ENCODE measurements around the gene TBC1D22A. TPM values are rescaled to one million over a fixed set of nuclear protein-coding genes. Genes with fewer than 3 reads are reported as not detected.

TBC1D22A gene
- total RNA-seq, 4 donors from 2014 or later, result 31.2 to 111 (median 41.8) TPM

GRCh38 chr22:47051441-47052071 is 289.1 kb downstream of the TBC1D22A start:
- Histone ChIP-seq H3K27me3 (no peaks in the 10 kb centered on the region), H3K4me1 (peaks cover 0 to 10% (median 9%) of the 10 kb centered on the region in 4 donors), H3K27ac (no peak overlapping the region), H3K9me3 (no peaks in the 10 kb centered on the region), H3K36me3 (no peaks in the 10 kb centered on the region), H3K4me3 (no peak overlapping the region)
- in situ Hi-C loops (cut with MboI; ENCODE audit: low pct_ligation_motif_present in 1 of 4, low pct_unique_long_range_greater_than_20kb in 1 of 4, low sequenced_read_pairs in 3 of 4) (no loop called here), intact Hi-C loops (cut with DNase I; ENCODE audit: low total_unique reads) (no loop called here)
- 85 to 96% methylated on average over 5 to 20 of the region's 20 CpGs for WGBS, 2 donors (ENCODE audit: low coverage in 1 of 2)
- TF ChIP-seq POLR2AphosphoS5 (IDR thresholded peaks at IDR 0.05) (no peak), CTCF (IDR thresholded peaks at IDR 0.05) (no peak), EP300 (IDR thresholded peaks at IDR 0.05; ENCODE audit: low read depth) (no peak), POLR2A (IDR thresholded peaks at IDR 0.05) (no peak)
- no peak for DNase-seq

GRCh38 chr22:47052236-47053012 is 290.0 kb downstream of the TBC1D22A start:
- intact Hi-C loops (cut with DNase I; ENCODE audit: low total_unique reads) (no loop called here), in situ Hi-C loops (cut with MboI; ENCODE audit: low pct_ligation_motif_present in 1 of 4, low pct_unique_long_range_greater_than_20kb in 1 of 4, low sequenced_read_pairs in 3 of 4) (no loop called here)
- 97 to 100% methylated on average over 7 to 19 of the region's 19 CpGs for WGBS, 2 donors (ENCODE audit: low coverage in 1 of 2)

GRCh38 chr22:47053013-47053725 is 290.7 kb downstream of the TBC1D22A start:
- H3K27me3 ChIP-seq, result no peaks in the 10 kb centered on the region
- intact Hi-C loops (cut with DNase I; ENCODE audit: low total_unique reads) (no loop called here), in situ Hi-C loops (cut with MboI; ENCODE audit: low pct_ligation_motif_present in 1 of 4, low pct_unique_long_range_greater_than_20kb in 1 of 4, low sequenced_read_pairs in 3 of 4) (no loop called here)
- no peaks in the 10 kb centered on the region for H3K9me3 ChIP-seq
- peaks cover 0 to 10% (median 9%) of the 10 kb centered on the region in 4 donors for H3K4me1 ChIP-seq
- TF ChIP-seq CTCF (IDR thresholded peaks at IDR 0.05) (no peak), EP300 (IDR thresholded peaks at IDR 0.05; ENCODE audit: low read depth) (no peak), POLR2AphosphoS5 (IDR thresholded peaks at IDR 0.05) (no peak), POLR2A (IDR thresholded peaks at IDR 0.05) (no peak)
- H3K4me3 ChIP-seq, result no peak overlapping the region
- no peak for DNase-seq
- H3K36me3 ChIP-seq, result no peaks in the 10 kb centered on the region
- 85% methylated on average over 13 of the region's 14 CpGs; no CpG with 5 or more reads in 1 of the 2 donors for WGBS, 2 donors (ENCODE audit: low coverage in 1 of 2)
- no peak overlapping the region for H3K27ac ChIP-seq

More at GRCh38 chr22:47052236-47053012, 290.0 kb downstream of the TBC1D22A start:
- H3K4me3 ChIP-seq, result no peak overlapping the region
- no peak overlapping the region for H3K27ac ChIP-seq
- no peaks in the 10 kb centered on the region for H3K27me3 ChIP-seq
- no peaks in the 10 kb centered on the region for H3K9me3 ChIP-seq
- H3K36me3 ChIP-seq, result no peaks in the 10 kb centered on the region
- peaks cover 0 to 10% (median 9%) of the 10 kb centered on the region in 4 donors for H3K4me1 ChIP-seq
- no peak for TF ChIP-seq EP300 (IDR thresholded peaks at IDR 0.05; ENCODE audit: low read depth)
- TF ChIP-seq POLR2A (IDR thresholded peaks at IDR 0.05), result no peak
- TF ChIP-seq POLR2AphosphoS5 (IDR thresholded peaks at IDR 0.05), result no peak
- TF ChIP-seq CTCF (IDR thresholded peaks at IDR 0.05), result no peak
- no peak for DNase-seq

- Histone ChIP-seq H3K36me3 (no peaks in the 10 kb centered on the region), H3K9me3 (no peaks in the 10 kb centered on the region), H3K27ac (no peak overlapping the region), H3K27me3 (no peaks in the 10 kb centered on the region), H3K4me1 (peaks cover 0 to 6% (median 4%) of the 10 kb centered on the region in 4 donors), H3K4me3 (no peak overlapping the region)
- in situ Hi-C loops (cut with MboI; ENCODE audit: low pct_ligation_motif_present in 1 of 4, low pct_unique_long_range_greater_than_20kb in 1 of 4, low sequenced_read_pairs in 3 of 4), result no loop called here
- no peak for DNase-seq
- TF ChIP-seq POLR2A (IDR thresholded peaks at IDR 0.05), result no peak
- TF ChIP-seq POLR2AphosphoS5 (IDR thresholded peaks at IDR 0.05), result no peak
- no peak for TF ChIP-seq CTCF (IDR thresholded peaks at IDR 0.05)
- no peak for TF ChIP-seq EP300 (IDR thresholded peaks at IDR 0.05; ENCODE audit: low read depth)
- intact Hi-C loops (cut with DNase I; ENCODE audit: low total_unique reads), result no loop called here
- WGBS, 2 donors (ENCODE audit: low coverage in 1 of 2), result 93% methylated on average over 12 of the region's 12 CpGs; no CpG with 5 or more reads in 1 of the 2 donors
These were observed 291.3 kb downstream of the TBC1D22A start for GRCh38 chr22:47053726-47054141.

Measured in transverse colon (tissue), 4 donors.